T-cell (primary cell): ENCODE data around the gene BTK. TPM values are rescaled to one million over a fixed set of nuclear protein-coding genes. Genes with fewer than 3 reads are reported as not detected.

Experiments
- ATAC-seq, 4 experiments: fragments of 200-7000 bp in 3 of 4; fragments of 150-1000 bp in 1 of 4; cut with Tn5 transposase; replicated peaks in 1 of 4; 1 replicate in 3 of 4; 2 replicates in 1 of 4; pipeline ENCODE4 v1.10.0; 2021; ENCODE audit warnings: moderate library complexity in 3 of 4, mild to moderate bottlenecking in 2 of 4, moderate number of reproducible peaks in 1 of 4
- CTCF ChIA-PET, 2 donors: fragments of 300-600 bp; sonication (Branson Sonifier 250); formaldehyde crosslinking; loops; one replicate each; lab custom pipeline; 2022; ENCODE audit warnings: antibody characterized with exemption in 2 of 2; lab: Charles Lee
- POLR2A ChIA-PET, 2 donors: fragments of 300-600 bp; sonication (Branson Sonifier 250); formaldehyde crosslinking; loops; one replicate each; lab custom pipeline; 2022; ENCODE audit warnings: antibody characterized with exemption in 2 of 2; lab: Charles Lee
- DNase-seq, 35 experiments: peaks; one replicate each; pipeline versions ENCODE4 v3.0.0 to v3.0.0-alpha.2; 2013 to 2023
- H3K27ac ChIP-seq: one replicate; pipeline ENCODE4 v1.5.1; 2013; ENCODE audit warnings: low read length
- H3K27me3 ChIP-seq, 2 experiments: replicated peaks in 1 of 2; 1 replicate in 1 of 2; 2 replicates in 1 of 2; pipeline versions ENCODE4 v1.6.1 to v1.7.0; 2013; ENCODE audit warnings: low read length in 1 of 2, mixed read lengths in 1 of 2; ENCODE audit not compliant: control insufficient read depth in 2 of 2, insufficient read depth in 2 of 2; ENCODE audit errors: extremely low read depth in 1 of 2
- H3K36me3 ChIP-seq, 2 donors: 1 replicate in 1 of 2; 2 replicates in 1 of 2; pipeline versions ENCODE4 v1.6.1 to v1.7.0; 2013; ENCODE audit warnings: low read length in 1 of 2; ENCODE audit not compliant: control insufficient read depth in 2 of 2, insufficient read depth in 1 of 2; ENCODE audit errors: extremely low read depth in 1 of 2
- H3K4me1 ChIP-seq, 2 experiments: 1 replicate in 1 of 2; 2 replicates in 1 of 2; pipeline versions ENCODE4 v1.6.1 to v1.7.0; 2013; ENCODE audit warnings: low read length in 2 of 2, mixed read lengths in 1 of 2; ENCODE audit not compliant: insufficient read depth in 2 of 2, control insufficient read depth in 1 of 2; ENCODE audit errors: extremely low read depth in 1 of 2
- H3K4me3 ChIP-seq, 2 donors: 1 replicate in 1 of 2; 2 replicates in 1 of 2; pipeline versions ENCODE4 v1.5.1 to v1.7.0; 2013; ENCODE audit warnings: mild to moderate bottlenecking in 2 of 2, low read length in 1 of 2, moderate library complexity in 1 of 2; ENCODE audit not compliant: control insufficient read depth in 1 of 2; ENCODE audit errors: extremely low read depth in 1 of 2
- H3K9me3 ChIP-seq: 2 replicates; pipeline ENCODE4 v1.7.0; 2013
- H3K27ac Mint-ChIP-seq, 2 donors: one replicate each; pipeline ENCODE4 v1.8.0; 2020 to 2021; ENCODE audit warnings: mild to moderate bottlenecking in 2 of 2, mixed read lengths in 2 of 2
- H3K27me3 Mint-ChIP-seq, 2 donors: one replicate each; pipeline ENCODE4 v1.8.0; 2021 to 2022; ENCODE audit warnings: mixed read lengths in 2 of 2
- H3K36me3 Mint-ChIP-seq: one replicate; pipeline ENCODE4 v1.8.0; 2021; ENCODE audit warnings: mixed read lengths
- H3K4me1 Mint-ChIP-seq, 3 donors: one replicate each; pipeline ENCODE4 v1.8.0; 2020 to 2022; ENCODE audit warnings: mixed read lengths in 3 of 3, mild to moderate bottlenecking in 1 of 3
- H3K4me3 Mint-ChIP-seq, 3 donors: one replicate each; pipeline ENCODE4 v1.8.0; 2020 to 2022; ENCODE audit warnings: mild to moderate bottlenecking in 3 of 3, mixed read lengths in 3 of 3, moderate library complexity in 3 of 3
- H3K9me3 Mint-ChIP-seq, 3 donors: one replicate each; pipeline ENCODE4 v1.8.0; 2020 to 2022; ENCODE audit warnings: mixed read lengths in 3 of 3
- WGBS: methylation state at CpG from one replicate; pipeline ENCODE4 v1.1.5; 2013; ENCODE audit warnings: missing lambda C conversion rate; ENCODE audit not compliant: insufficient coverage; 5-methylcytosine and 5-hydroxymethylcytosine counted together
- total RNA-seq, 35 experiments: library from RNA in 6 of 35; stranded (reverse) in 6 of 35; fragments of 120-200 nt in 1 of 35; gene quantifications; one replicate each; pipeline versions ENCODE4 v1.2.1 to v1.2.4 and lab custom pipeline; 2013 to 2026

The BTK gene
- total RNA-seq, 5 donors from 2014 or later (not counting 1 experiment from before 2014, with no cell fraction given): 1.6 to 9.5 (median 4.1) TPM

- Mint-ChIP-seq H3K9me3 (no peaks in the 10 kb centered on the region), H3K36me3 (peaks cover 15% of the 10 kb centered on the region), H3K27ac (no peak overlapping the region), H3K27me3 (peaks cover 0 to 5% of the 10 kb centered on the region in 2 donors), H3K4me1 (peaks cover 0 to 2% (median 1%) of the 10 kb centered on the region in 3 donors), H3K4me3 (no peak overlapping the region)
- ChIA-PET CTCF (no interaction called here), POLR2A (interaction anchor here in 1 of 2 donors (0.6 kb wide), 1 partner anchor 20 kb away, joined by 7 read pairs; no protein-coding TSS in a partner anchor)
- WGBS: no CpG with 5 or more reads among the region's 4 CpGs
- Histone ChIP-seq H3K4me1 (no peaks in the 10 kb centered on the region), H3K27me3 (no peaks in the 10 kb centered on the region), H3K27ac (no peak overlapping the region), H3K4me3 (no peak overlapping the region), H3K36me3 (peaks cover 0 to 4% of the 10 kb centered on the region in 2 donors), H3K9me3 (no peaks in the 10 kb centered on the region)
- DNase-seq (no peak), ATAC-seq (no peak)
Observed at GRCh38 chrX:101398694-101399093, 12.7 kb upstream of the BTK start.

DNA sequence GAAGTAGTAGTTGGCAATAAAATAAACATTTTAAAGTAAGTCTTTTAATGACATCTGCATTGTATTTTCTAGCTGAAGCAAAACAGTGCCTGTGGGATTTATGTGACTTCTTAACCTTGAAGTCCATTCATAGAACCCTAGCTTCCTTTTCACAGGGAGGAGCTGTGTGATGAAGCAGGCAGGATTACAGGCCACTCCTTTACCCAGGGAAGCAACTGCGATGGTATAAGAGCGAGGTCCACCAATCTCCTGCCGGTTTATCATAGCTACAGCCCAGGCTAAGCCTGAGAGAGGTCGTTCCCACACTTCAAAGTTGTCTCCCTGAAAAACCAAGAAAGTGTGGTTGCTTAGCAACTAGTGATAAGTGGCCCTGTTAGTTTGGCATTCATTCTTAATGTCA is 11.8 kb upstream of the BTK start:
- H3K9me3 Mint-ChIP-seq: no peaks in the 10 kb centered on the region
- POLR2A ChIA-PET: no interaction called here
- H3K36me3 ChIP-seq: peaks cover 0 to 4% of the 10 kb centered on the region in 2 donors

DNA sequence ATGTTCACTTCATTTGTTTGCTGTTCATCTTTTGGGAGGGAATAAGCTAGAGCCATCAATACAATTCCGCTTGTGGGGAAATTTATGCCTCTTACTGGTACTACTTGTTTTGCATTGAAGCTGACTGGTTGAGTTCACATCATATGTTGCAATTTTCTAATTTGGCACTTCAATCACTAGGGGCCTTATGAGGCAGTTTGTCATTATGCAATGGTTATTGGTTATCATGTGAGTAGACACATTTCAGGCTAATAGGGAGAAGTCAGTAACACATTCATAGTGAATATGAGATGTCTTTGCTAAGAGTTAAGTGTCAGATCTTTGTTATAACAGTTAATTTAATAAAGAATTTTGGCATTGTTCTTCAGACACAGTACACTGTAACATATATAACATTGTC is 9.8 kb upstream of the BTK start:
- H3K4me1 ChIP-seq: peaks cover 5 to 7% of the 10 kb centered on the region in 2 experiments
- no peaks in the 10 kb centered on the region for H3K9me3 ChIP-seq
- Mint-ChIP-seq H3K36me3 (peaks cover 23% of the 10 kb centered on the region), H3K27ac (no peak overlapping the region), H3K27me3 (peaks cover 0 to 5% of the 10 kb centered on the region in 2 donors), H3K9me3 (no peaks in the 10 kb centered on the region), H3K4me1 (peaks cover 18 to 27% (median 23%) of the 10 kb centered on the region in 3 donors), H3K4me3 (no peak overlapping the region)
- H3K4me3 ChIP-seq: no peak overlapping the region
- H3K27ac ChIP-seq: no peak overlapping the region
- no CpG with 5 or more reads among the region's 1 CpG for WGBS
- no peak for DNase-seq
- ChIA-PET POLR2A (interaction anchor here in 1 of 2 donors (0.9 kb wide), 1 partner anchor 9 kb away, joined by 3 read pairs; no protein-coding TSS in a partner anchor), CTCF (no interaction called here)
- peaks cover 0 to 6% of the 10 kb centered on the region in 2 donors for H3K36me3 ChIP-seq
- ATAC-seq: no peak
- H3K27me3 ChIP-seq: no peaks in the 10 kb centered on the region

More for the DNA sequence above, 11.8 kb upstream of the BTK start:
- no peaks in the 10 kb centered on the region for H3K4me1 ChIP-seq
- ATAC-seq (no peak), DNase-seq (no peak)
- H3K36me3 Mint-ChIP-seq: peaks cover 17% of the 10 kb centered on the region
- H3K27ac Mint-ChIP-seq: no peak overlapping the region
- H3K27me3 Mint-ChIP-seq: peaks cover 0 to 5% of the 10 kb centered on the region in 2 donors
- no CpG with 5 or more reads among the region's 4 CpGs for WGBS
- no peak overlapping the region for H3K27ac ChIP-seq
- H3K4me3 Mint-ChIP-seq: no peak overlapping the region
- no peaks in the 10 kb centered on the region for H3K9me3 ChIP-seq
- H3K4me1 Mint-ChIP-seq: peaks cover 3 to 8% (median 7%) of the 10 kb centered on the region in 3 donors
- CTCF ChIA-PET: interaction anchor here in 1 of 2 donors (0.6 to 0.7 kb wide), 2 partner anchors 19 to 567 kb away, joined by 3 to 4 read pairs; no protein-coding TSS in a partner anchor
- H3K4me3 ChIP-seq: no peak overlapping the region
- H3K27me3 ChIP-seq: no peaks in the 10 kb centered on the region

DNA sequence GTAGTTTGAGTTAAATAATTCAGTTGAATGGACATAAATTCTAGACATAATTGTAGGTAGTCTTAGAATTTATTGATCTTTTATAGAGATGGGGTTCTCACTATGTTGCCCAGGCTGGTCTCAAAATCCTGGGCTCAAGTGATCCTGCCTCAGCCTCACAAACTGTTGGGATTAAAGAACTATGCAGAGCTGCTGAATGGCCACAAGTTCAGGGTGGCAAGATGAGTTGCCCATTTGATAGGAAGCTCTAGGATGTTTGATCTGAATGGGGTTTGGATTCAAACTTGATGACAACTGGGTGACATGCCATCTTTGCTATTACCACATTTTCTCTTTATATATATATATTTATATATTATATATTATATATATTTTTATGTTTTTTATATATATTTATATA is 8.4 kb upstream of the BTK start:
- H3K9me3 Mint-ChIP-seq: no peaks in the 10 kb centered on the region
- ATAC-seq (no peak), DNase-seq (no peak)
- Histone ChIP-seq H3K9me3 (no peaks in the 10 kb centered on the region), H3K27me3 (no peaks in the 10 kb centered on the region), H3K4me3 (no peak overlapping the region), H3K36me3 (peaks cover 0 to 6% of the 10 kb centered on the region in 2 donors), H3K27ac (no peak overlapping the region), H3K4me1 (peaks cover 5 to 11% of the 10 kb centered on the region in 2 experiments)
- CTCF ChIA-PET: interaction anchor here in 1 of 2 donors (0.7 to 0.9 kb wide), 2 partner anchors 24 to 27 kb away, joined by 3 to 8 read pairs; no protein-coding TSS in a partner anchor
- POLR2A ChIA-PET: no interaction called here
- H3K27me3 Mint-ChIP-seq: no peaks in the 10 kb centered on the region
- no peak overlapping the region for H3K4me3 Mint-ChIP-seq
- peak overlapping the region in 1 of 2 donors; percentile 23 for H3K27ac Mint-ChIP-seq
- H3K4me1 Mint-ChIP-seq: peaks cover 19 to 32% (median 30%) of the 10 kb centered on the region in 3 donors
- H3K36me3 Mint-ChIP-seq: peaks cover 18% of the 10 kb centered on the region

DNA sequence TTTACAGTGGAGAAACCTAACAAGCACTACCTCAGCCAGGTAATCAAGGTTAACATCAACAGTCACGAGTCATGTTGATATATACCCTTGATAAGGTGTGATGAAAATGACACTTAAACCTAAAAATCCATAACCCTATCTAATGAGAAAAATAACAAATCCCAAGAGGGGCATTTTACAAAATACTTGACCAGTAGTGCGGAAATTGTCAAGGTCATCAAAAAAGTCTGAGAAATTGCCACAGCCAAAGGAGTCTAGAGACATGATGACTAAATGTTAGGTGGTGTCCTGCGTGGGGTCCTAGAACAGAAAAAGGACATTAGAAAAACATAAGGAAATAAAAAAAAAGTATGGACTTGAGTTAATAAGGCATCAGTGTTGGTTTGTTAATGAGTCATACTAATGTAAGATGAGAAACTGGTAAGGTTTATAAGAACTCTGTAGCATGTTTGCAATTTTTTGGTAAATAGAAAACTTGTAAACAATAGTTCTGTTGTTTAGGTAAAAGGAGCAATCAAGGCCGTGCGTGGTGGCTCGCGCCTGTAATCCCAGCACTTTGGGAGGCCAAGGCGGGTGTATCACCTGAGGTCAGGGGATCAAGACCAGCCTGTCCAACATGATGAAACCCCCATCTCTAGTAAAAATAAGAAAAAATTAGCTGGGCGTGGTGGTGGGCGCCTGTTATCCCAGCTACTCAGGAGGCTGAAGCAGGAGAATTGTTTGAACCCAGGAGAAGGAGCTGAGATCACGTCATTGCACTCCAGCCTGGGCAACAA is 7.7 kb upstream of the BTK start:
- peaks cover 0 to 6% of the 10 kb centered on the region in 2 donors for H3K36me3 ChIP-seq
- CTCF ChIA-PET: interaction anchor here (0.6 to 0.9 kb wide), 3 partner anchors 25 to 82 kb away, joined by 3 to 8 read pairs (median 4); no protein-coding TSS in a partner anchor
- POLR2A ChIA-PET: no interaction called here

DNA sequence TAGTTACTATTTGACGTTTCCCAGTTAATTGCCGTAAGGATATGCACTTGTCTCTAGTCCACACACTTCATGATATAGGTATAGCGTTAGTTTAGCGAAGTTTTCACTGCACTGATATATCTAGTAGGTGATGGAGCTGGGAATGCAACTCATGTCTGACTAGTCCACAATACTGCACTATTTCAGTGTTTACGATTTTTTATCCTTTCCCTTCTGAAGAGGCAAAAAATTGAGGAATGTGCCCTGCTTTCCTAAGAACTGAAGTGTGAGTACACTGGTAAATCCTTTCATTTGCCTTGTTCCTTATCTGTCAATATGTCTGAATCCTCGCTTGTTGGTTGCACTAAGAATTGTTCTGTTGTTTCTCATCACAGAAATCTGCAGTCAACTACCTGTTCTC is 5.8 kb upstream of the BTK start:
- Histone ChIP-seq H3K27ac (peak overlapping the region; percentile 81), H3K36me3 (peaks cover 0 to 6% of the 10 kb centered on the region in 2 donors), H3K4me1 (peaks cover 5 to 11% of the 10 kb centered on the region in 2 experiments), H3K4me3 (peak overlapping the region; percentile 17 to 65), H3K27me3 (no peaks in the 10 kb centered on the region), H3K9me3 (no peaks in the 10 kb centered on the region)
- no peak for DNase-seq
- Mint-ChIP-seq H3K36me3 (peaks cover 18% of the 10 kb centered on the region), H3K27me3 (no peaks in the 10 kb centered on the region), H3K27ac (peak overlapping the region; percentile 93 to 94), H3K4me3 (peak overlapping the region; percentile 88 to 93 (median 92)), H3K9me3 (no peaks in the 10 kb centered on the region), H3K4me1 (peaks cover 19 to 32% (median 30%) of the 10 kb centered on the region in 3 donors)
- CTCF ChIA-PET: interaction anchor here (0.5 to 0.8 kb wide), 2 partner anchors 11 to 26 kb away, joined by 3 to 4 read pairs; no protein-coding TSS in a partner anchor
- POLR2A ChIA-PET: interaction anchor here in 1 of 2 donors (0.8 kb wide), 1 partner anchor 14 kb away, joined by 3 read pairs; no protein-coding TSS in a partner anchor
- no peak for ATAC-seq
- no CpG with 5 or more reads among the region's 6 CpGs for WGBS

More for the DNA sequence above, 7.7 kb upstream of the BTK start:
- no peak overlapping the region for H3K27ac ChIP-seq
- peaks cover 5 to 11% of the 10 kb centered on the region in 2 experiments for H3K4me1 ChIP-seq
- no peak overlapping the region for H3K4me3 ChIP-seq
- Mint-ChIP-seq H3K4me3 (no peak overlapping the region), H3K27me3 (no peaks in the 10 kb centered on the region), H3K27ac (peak overlapping the region in 1 of 2 donors; percentile 19), H3K4me1 (peaks cover 19 to 32% (median 30%) of the 10 kb centered on the region in 3 donors), H3K36me3 (peaks cover 18% of the 10 kb centered on the region), H3K9me3 (no peaks in the 10 kb centered on the region)
- DNase-seq (no peak), ATAC-seq (no peak)
- WGBS: no CpG with 5 or more reads among the region's 11 CpGs
- H3K9me3 ChIP-seq: no peaks in the 10 kb centered on the region
- no peaks in the 10 kb centered on the region for H3K27me3 ChIP-seq
